ENCODE data around the gene ASAP2.
"Not testable (repeated sequence)": the region's sequence is repeated elsewhere in the genome, so short reads cannot be mapped to it uniquely, and the experiment has no call there.

Gene ASAP2

GRCh38 chr2:9388950-9389911 is 182.6 kb downstream of the ASAP2 start:
- no peak for DNase-seq

- DNase-seq, result no peak
Observed at GRCh38 chr2:9390151-9390850, 183.7 kb downstream of the ASAP2 start.

- no peak for DNase-seq
Observed at GRCh38 chr2:9390991-9391390, 184.4 kb downstream of the ASAP2 start.

GRCh38 chr2:9391961-9392720 is 185.5 kb downstream of the ASAP2 start:
- no peak for DNase-seq

- no peak for DNase-seq
Observed at GRCh38 chr2:9392898-9393765, 186.5 kb downstream of the ASAP2 start.

- DNase-seq, result no peak
Observed at GRCh38 chr2:9394816-9395215, 188.2 kb downstream of the ASAP2 start.

GRCh38 chr2:9397201-9397600 is 190.6 kb downstream of the ASAP2 start:
- no peak for DNase-seq

GRCh38 chr2:9398251-9398650 is 191.6 kb downstream of the ASAP2 start:
- DNase-seq, result not testable (repeated sequence)

GRCh38 chr2:9398881-9399780 is 192.5 kb downstream of the ASAP2 start:
- no peak for DNase-seq

GRCh38 chr2:9400268-9401058 is 193.9 kb downstream of the ASAP2 start:
- no peak for DNase-seq

GRCh38 chr2:9401059-9401547 is 194.5 kb downstream of the ASAP2 start:
- DNase-seq, result no peak

- DNase-seq, result no peak
Observed at GRCh38 chr2:9401646-9402371, 195.2 kb downstream of the ASAP2 start.

GRCh38 chr2:9403924-9404323 is 197.3 kb downstream of the ASAP2 start:
- DNase-seq, result no peak

GRCh38 chr2:9404451-9404850 is 197.8 kb downstream of the ASAP2 start:
- DNase-seq, result no peak

GRCh38 chr2:9405636-9406035 is 199.0 kb downstream of the ASAP2 start:
- no peak for DNase-seq

- DNase-seq, result no peak
Observed at GRCh38 chr2:9406529-9407362, 200.1 kb downstream of the ASAP2 start.

GRCh38 chr2:9407363-9407811 is 200.8 kb downstream of the ASAP2 start:
- no peak for DNase-seq

- no peak for DNase-seq
Observed at GRCh38 chr2:9408641-9409151, 202.1 kb downstream of the ASAP2 start.

Data from CD4-positive, alpha-beta T cell treated with Interleukin-17A for 4 hours (primary cell).